ENCODE measurements around the gene SACM1L.
"Not testable (repeated sequence)": the region's sequence is repeated elsewhere in the genome, so short reads cannot be mapped to it uniquely, and the experiment has no call there.

The SACM1L gene

DNA sequence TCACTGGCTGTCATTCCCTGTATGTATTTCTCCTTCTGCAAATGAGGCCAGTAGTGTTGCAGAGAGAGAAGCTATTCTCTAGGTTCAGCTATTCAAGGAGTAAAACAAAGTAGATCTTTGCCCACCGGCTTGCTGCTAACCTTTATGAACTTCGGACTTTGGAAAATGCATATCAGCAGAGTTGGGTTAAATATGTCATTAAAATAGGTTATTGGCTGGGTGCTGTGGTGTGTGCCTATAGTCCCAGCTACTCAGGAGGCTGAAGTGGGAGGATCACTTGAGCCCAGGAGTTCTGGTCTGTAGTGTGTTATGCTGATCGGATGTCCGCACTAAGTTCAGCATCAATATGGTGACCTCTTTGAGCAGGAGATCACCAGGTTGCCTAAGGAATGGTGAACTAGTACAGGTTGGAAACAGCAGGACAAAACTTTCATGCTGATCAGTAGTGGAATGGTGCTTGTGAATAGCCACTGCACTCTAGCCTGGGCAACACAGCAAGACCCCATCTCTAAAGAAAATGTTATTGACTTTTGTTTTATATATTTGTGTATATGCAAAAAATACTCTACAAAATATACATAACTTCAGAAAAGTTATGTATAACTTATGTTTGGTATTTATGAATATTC lies 53.4 kb downstream of the SACM1L start:
- no peak for DNase-seq (ENCODE audit: low read depth)

DNA sequence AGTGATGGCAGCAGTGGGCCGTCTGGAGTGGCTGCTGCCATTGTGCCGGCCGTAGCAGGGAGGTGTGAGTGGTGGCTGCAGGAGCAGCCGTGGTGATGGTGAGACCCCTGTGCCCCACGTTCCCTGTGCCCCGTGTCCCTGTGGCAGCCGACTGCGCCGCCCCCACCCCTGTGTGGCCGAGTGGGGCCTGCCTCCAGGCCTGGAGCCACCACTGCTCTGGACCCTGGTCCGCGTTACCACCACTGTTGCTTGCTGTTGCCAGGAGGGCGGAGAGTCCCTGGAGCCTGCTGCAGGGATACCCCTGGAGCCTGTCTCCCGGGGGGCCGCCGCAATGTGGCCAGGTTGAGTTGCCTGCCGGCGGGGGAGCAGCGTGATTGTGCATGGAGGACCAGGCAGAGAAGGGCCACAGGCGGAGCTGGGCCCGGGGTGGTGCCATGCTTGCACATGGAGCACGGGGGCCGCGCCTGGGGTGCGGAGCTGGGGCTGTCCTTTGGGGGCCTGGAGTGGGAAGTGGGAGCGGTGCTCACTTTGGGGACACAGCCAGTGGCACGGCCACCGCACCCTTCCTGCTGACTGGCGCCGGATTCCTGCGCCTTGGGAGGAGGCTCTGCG lies 57.1 kb downstream of the SACM1L start:
- no peak for DNase-seq (ENCODE audit: low read depth)

DNA sequence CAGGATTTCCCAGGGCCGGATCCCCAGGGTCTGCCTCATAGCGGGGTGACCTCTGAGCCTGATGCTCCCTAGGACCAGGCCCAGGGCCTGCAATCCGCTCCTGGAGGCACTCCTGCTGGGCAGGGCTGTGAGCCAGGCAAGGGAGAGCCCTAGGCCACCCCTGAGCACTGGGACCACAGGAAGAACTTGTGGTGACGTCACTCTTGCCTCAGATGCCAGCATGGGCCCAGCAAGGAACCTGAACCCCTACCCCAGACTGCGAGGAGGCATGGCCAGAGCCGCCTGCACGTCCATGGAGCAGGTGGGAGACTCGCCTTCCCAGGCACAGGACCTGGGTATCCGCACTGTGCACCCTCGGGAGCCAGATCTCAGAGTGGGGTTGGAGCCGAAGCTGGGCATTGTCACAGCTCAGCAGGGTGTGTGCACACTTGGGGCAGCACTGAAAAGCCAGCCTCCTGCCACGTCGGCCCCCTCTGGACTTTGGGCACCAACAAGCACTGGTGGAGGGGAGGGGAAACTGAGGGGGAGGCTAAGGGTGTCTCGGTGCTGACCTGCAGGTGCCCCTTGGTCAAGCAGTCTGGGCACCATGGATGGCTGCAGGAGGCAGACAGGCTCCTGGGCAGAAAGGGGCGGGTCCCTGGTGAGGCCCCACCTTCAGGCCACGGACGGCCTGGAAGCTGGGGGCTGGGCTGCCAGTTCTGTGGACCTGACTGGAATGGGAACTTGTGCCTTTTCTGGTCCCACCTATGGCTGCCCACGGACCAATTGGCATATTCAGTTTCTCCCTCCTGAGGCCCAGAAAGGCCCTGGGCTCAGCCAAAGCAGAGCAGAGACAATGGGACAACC lies 57.8 kb downstream of the SACM1L start:
- DNase-seq (ENCODE audit: low read depth), result no peak

DNA sequence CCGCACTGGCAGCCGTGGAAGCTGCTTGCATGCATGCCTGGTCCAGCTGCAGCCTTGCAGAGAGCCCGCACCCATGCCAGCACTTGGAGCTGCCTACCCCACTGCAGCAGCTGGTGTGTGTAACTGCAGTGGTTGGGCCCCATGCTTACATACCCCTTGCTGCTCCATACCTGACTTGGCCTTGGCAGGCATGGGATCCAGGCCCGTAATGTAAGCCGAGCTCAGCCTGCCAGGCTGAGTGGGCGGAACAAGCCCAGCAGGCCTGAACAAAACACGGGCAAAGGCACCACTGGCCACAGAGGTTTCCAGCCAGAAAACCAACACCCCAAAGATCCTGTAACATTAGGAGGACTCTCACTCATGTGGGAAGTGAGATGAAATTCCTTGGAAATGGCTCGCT lies 58.9 kb downstream of the SACM1L start:
- DNase-seq (ENCODE audit: low read depth), result no peak

DNA sequence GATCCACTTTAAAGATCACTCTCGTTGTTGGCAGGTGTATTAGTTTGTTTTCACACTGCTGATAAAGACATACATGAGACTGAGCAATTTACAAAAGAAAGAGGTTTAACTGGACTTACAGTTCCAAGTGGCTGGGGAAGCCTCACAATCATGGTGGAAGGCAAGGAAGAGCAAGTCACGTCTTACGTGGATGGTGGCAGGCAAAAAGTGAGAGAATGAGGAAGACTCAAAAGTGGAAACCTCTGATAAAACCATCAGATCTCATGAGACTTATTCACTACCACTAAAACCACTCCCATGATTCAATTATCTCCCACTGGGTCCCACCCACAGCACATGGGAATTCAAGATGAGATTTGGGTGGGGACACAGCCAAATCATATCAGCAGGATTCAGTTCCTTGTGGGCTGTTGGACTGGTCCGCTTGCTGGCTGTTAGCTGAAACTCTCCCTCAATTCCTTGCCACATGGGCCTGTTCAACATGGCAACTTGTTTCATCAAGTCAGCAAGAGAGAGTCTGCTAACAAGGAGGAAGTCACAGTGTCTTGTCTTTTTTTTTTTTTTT lies 59.9 kb downstream of the SACM1L start:
- not testable (repeated sequence) for DNase-seq (ENCODE audit: low read depth)

DNA sequence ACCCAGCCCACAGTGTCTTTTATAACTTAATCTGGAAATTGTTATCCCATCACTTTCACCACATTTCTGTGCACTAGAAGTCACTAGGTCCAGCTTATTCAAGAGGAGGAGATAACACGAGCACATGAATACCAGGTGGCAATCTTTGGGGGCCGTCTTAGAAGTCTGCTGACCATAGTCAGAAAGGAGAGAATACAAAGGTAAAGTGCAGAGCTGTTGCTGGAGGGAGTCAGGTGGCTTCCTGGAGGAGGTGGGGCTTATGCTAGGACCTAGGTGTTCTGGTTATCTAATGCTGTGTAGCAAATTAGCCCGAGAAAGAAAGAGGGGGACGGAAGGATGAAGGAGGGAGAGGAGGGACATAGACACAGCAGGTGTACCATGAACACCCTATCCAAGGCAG lies 60.7 kb downstream of the SACM1L start:
- no peak for DNase-seq (ENCODE audit: low read depth)

DNA sequence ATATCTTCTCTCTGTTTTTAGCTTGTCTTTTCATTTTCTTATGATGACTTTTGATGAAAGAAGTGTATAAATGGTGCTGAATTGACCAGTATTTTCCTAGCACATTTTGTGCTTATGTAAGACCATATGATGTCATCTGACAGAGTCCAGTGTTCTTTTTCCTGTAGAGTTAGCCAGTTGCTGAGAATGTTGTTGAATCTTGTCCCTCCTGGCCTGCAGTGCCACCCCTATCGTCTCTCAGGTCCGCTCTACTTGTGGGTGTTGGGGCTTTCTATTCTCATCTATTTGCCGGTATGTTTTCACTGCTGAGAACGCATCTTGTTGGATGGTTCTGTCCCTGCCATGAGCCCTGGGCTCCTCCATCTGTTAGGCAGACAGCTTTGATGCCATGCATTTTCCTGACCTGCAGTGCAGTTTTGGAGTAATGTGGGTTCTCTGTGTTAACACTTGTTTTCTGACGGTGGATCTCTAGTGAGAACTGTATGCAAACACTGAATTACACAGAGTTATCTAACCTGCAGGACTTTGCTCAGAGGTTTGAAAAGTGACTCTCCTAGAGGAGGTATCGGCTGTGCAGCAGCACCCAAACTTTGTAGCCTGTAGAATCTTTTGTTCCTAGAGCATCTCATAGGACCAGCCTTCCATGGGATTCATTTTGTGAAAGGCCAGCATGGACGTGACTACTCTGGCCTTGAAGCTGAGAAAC lies 62.5 kb downstream of the SACM1L start:
- no peak for DNase-seq (ENCODE audit: low read depth)

DNA sequence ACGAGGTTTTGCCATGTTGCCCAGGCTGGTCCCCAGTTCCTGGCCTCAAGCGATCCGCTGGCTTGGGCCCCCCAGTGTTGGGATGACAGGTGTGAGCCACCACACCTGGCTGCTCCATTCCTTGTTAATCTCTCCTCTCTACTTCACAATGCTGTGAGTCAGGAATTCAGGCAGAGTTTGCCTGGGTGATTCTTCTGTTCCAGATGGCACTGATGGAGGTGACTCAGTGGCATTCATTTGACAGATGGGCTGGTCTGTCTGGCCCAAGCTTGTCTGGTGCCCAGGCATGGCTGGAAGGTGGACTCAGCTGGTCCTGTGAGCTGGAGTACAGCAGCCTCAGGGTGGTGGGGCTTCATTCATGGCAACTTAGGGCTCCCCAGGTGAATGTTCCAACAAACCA lies 63.9 kb downstream of the SACM1L start:
- no peak for DNase-seq (ENCODE audit: low read depth)

DNA sequence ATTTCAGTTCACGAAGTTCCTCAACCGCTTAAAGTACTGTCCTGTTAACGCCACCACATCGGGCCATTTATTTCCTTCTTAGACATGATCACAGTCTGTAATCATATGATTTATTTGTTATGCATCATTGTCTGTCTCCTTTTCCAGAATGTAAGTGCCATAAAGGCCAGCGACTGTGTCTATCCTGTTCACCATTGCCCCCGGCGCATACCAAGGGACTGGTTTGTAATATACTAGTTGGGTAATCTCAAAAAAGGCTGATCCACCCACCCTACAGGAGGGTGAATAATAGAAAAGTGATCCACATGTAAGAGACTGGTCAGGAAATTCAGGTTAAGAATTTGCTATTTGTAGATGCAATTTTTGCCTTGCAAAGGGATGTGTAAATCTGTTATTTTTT lies 65.3 kb downstream of the SACM1L start:
- no peak for DNase-seq (ENCODE audit: low read depth)

DNA sequence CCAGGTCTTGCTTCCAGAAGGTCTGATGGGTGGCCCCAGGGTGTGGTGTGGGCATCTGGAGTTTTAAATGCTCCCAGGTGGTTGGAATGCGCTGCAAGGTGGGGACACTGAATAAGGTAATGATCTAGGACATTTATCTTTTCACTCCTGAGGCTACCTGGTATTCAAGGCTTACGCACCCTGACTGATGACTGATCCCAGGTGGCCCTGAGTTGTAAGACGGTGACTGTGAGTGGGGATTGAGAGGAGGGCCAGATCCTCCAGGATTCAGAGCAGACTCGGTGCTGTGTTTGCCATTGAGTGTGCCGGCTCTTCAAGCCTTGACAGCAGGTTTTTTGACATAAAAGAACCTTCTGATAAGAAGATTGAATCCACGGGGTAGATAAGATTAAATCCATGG lies 66.9 kb downstream of the SACM1L start:
- DNase-seq (ENCODE audit: low read depth), result no peak

DNA sequence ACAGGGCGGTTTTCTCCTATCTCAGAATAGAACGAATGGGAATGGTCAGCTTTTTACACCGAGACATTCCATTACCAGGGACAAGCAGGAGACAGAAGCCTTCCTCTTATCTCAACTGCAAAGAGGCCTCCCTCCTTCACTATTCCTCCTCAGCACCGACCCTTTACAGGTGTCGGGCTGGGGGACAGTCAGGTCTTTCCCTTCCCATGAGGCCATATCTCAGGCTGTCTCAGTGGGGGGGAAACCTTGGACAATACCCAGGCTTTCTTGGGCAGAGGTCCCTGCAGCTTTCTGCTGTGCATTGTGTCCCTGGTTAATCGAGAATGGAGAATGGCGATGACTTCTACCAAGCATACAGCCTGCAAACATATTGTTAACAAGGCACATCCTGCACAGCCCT lies 67.9 kb downstream of the SACM1L start:
- DNase-seq (ENCODE audit: low read depth), result not testable (repeated sequence)

DNA sequence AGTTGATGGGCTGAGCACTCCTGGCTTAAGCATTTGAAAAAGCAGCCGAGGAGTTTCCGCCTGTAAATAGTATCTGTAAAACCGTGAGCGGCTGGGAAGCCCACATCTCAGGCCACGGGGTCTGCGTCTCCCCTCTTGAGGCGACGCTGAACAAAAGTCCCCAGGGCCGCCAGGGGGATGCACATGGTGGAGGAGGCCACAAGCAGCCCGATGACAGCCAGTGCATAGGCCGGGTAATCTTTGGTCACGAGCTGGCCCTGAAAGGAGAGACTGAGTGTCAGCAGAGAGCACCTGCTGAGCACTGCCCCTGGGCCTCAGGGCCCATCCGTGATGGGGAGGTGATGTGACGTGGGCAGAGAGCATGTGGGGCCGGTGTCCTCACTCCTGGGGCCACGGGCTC lies 69.7 kb downstream of the SACM1L start:
- DNase-seq (ENCODE audit: low read depth), result no peak

DNA sequence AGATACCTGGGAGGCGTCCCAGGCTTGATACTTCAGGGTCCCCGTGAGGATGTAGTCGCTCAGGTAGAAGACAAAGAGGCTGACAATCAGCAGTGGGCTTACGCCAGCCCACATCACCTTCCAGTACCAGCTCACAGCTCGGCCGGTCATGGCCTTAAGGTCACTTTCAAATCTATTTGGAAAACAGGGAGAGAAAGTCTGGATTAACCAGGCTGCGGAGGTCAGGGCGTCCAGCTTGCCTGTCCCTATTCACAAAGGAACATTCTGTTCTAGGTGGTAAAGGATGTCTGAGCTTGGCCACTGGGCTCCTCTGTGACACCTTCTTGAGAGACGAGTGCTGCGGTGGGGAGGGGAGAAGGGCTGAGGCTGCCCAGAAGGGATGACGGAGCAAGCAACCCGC lies 70.7 kb downstream of the SACM1L start:
- DNase-seq (ENCODE audit: low read depth), result no peak

DNA sequence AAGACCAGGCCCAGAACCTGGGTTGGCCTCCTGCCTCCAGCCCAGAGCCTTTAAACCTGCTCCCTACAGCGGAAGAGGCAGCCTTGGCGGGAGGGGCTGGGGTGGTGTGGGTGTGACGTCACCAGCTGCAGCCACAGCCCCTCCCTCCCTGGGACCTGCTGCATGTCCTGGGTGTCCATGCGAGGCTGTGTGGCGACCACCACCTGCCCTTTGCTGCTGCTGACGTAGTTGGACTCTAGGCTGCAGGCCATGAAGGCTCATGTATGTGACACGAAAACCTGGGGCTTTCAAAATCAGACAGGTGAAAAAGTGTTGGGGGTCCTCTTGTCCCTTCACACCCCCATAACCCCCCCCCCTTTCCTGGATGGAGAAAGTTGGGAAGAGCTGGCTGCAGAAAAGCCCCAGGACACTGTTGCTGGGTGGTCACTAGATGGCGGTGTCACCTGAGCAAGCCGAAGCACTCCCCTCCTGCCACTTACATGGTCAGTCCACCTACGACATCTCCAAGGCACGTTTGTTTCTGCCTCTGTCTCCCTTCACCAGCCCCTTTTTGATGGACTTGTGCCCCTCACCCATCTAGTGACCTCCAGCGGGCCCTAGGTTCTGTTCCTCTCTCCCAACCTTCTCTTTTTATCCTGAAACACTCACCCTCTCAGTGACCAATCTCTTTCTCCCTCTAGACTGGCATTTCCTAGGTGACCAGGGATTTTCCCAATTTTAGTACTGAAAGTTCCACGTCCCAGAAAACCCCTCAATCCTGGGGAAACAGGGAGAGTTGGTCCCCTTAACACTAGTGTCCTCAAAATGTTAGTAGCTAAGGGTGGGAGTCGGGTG lies 71.9 kb downstream of the SACM1L start:
- no peak for DNase-seq (ENCODE audit: low read depth)

DNA sequence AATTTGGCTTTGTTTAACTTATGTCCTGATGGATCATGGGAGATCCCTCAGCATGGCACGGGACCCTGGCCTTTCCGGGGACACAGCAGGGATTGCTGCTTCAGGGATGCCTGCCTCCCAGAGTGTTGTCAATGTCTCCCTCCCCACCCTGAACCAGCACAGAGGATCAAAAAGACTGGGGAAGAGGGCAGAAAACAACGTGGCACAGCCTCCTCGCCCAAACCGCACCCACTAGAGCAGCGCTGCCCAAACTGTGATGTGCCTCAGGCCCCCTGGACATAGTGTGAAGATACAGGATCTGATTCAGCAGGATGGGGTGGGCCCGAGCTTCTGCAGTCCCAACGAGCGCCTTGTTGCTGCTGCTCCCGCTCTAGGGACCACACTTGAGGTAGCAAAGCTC lies 72.6 kb downstream of the SACM1L start:
- DNase-seq (ENCODE audit: low read depth), result no peak

DNA sequence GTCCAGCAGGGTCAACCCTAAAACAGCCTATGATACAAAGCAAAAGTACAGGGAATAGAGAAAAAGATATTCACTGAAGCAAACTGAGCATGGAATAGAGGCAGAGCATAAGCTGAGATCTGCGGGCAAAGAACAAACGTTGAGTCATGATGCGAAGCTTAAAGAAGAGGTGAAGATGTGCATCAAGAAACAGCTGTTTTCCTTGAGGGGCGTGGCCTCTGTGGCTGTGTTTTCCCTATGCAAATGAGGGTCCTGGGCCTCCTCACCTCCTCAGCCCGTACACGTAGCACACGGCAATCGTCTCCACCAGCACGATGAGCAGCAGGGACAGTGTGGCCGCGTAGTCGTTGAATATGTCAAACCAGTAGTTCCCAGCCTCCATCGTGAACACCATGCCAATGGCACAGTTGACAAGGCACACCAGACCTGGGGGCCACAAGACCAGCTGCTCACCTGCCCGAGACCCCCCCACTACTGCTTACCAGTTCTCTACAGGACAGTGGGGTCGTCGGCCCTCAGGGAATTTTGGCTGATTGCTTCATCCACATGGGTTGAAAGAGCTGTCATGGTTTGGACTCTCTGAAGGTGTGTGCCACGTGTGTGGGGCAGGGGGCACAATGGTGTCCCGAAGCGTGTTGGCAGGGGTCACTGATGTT lies 73.6 kb downstream of the SACM1L start:
- DNase-seq (ENCODE audit: low read depth), result no peak

DNA sequence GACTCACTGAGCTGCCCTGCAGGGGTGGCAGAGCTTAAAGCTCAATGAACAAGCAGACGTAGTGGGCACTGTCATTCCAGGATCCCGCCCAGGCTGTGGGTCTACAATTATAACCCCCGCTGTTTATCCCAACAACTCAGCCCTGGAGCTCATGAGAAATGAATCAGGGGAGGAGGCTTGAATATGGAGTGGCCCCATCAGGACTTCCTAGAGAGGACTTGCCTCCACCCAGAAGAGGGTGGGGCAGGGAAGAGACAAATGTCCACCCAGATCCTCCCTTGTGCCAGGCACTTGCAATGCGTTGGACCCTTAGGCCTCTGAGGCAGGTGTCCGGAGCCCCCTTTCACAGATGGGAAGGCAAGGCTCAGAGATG lies 74.1 kb downstream of the SACM1L start:
- DNase-seq (ENCODE audit: low read depth), result no peak

DNA sequence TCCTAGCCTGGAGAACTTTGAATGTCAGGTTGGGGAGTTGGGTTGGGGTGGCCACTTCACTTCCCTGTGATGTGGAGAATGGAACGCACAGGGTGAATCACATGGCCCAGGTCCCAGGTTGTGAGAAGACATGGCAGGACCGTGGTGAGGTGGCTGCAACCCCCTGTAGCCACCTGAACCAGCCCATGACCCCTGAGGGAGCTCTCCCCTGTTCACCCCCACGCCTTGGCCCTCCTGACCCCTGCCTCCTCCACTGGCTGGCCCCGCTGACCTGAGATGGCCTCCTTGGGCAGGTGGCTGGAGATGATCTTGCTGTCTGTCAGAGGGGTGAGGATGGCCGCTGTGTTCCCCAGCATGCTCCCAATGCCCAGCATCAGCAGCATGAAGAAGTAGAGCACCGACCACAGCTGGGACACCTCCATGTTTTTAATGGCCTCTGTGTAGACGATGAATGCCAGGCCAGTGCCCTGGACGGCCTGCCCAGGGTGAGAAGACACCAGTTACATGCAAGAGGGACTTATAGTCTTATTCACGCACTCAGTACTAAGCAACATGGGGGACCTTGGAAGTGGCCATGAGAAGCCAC lies 76.2 kb downstream of the SACM1L start:
- no peak for DNase-seq (ENCODE audit: low read depth)

DNA sequence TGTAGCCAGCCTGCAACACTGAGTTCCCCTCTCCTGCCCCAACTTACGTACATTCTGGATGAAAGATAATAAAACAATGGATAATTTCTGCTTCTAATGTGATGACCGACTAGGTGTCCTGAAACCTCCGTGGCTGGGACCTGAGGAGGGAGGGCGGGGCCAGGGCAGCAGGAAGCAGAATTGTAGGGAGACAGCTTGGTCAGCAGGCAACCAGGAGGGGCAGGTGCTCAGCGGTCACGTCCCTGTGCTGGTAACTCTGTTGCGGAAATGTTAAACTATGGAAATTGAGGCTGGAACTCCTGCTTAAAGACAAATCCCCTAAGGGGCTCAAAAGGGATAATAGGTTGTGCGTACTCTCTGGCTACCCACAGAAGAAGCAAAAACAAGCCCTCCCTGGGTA lies 76.8 kb downstream of the SACM1L start:
- DNase-seq (ENCODE audit: low read depth), result no peak

DNA sequence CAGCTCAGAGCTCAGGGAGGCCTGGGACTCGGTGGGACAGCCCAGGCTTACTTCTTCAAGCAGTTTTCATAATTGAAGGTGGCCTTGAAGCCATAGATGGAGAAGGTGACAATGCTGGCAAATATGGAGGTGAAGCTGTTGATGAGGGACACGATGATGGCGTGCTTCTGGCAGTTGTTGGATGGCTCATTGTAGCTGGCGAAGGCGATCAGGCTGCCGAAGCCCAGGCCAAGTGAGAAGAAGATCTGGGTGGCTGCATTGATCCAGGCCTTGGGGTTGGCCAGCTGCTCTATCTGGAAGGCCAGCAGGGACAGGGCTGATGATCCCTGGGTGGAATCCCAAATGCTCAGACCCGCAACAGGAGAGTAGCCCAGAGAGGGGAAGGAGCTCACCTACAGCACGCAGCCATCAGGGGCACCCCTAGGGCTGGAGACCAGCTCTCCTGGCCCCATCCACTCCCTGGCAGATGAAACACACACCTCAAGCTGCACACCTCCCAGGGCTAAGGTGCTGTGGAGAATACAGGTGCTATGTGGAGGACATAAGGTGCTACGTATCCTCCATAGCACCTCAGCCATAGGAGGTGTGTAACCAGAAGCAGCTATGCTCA lies 82.1 kb downstream of the SACM1L start:
- no peak for DNase-seq (ENCODE audit: low read depth)

Measured in activated gamma-delta T cell treated with anti-CD3 and anti-CD28 coated beads, Interleukin-2, amount 50 U/mL, for 16 hours (primary cell).